GM21360 (cell line): ENCODE measurements around the gene PCSK4.
"Not testable (repeated sequence)": the region's sequence is repeated elsewhere in the genome, so short reads cannot be mapped to it uniquely, and the experiment has no call there.

Experiments
- ATAC-seq: cut with Tn5 transposase; IDR thresholded peaks from one replicate; pipeline ENCODE4 v1.9.1; 2021; ENCODE audit warnings: mild to moderate bottlenecking, moderate library complexity; ENCODE audit not compliant: unreplicated experiment

Gene PCSK4

DNA sequence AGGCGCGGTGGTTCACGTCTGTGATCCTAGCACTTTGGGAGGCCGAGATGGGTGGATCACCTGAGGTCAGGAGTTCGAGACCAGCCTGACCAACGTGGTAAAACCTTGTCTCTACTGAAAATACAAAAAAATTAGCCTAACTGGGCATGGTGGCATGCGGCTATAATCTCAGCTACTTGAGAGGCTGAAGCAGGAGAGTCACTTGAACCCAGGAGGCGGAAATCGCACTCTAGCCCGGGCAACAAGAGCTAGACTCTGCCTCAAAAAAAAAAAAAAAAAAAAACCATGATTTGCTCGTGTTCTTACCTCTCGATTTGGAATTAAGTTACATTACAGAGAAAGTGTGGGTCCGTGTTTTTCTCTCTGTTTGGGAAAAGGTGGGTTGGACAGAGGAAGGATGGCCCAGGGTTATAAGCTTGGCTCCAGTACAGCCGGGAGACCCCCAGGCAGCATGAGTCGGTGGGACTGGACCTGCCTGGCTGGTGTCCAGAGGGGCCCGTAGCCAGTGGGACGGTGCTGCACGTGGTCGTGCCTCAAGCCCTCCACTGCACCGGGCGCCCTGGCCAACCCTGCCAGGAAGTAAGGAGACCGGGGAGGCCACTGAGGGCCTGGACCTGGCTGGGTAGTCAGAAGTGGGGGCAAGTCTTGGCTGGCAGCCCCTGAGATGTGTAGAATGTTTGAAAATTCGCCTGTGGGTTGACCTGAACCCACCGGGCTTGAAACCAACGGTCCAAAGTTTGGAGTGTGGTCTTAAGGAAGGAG, 48.3 kb downstream of the PCSK4 start:
- no peak for ATAC-seq

DNA sequence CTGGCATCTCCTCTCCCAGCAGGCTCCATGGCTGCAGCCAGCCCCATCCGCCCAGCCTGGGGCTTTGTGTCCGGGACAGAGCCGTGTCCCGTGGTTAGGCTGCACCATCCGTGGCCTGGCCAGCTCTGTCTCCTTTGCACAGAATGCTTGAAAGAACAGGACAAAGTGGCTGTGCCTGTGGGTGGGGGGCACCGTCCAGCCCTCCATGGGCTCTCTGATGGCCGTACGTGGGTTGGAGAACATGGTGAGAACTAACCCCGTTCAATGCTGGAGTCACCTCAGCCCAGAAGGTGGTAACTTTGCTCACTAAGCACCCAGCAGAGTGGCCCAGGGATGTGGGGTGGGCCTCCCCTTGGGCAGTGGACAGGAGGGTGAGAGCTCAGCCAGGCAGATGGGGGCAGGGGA, 49.1 kb downstream of the PCSK4 start:
- ATAC-seq: no peak

DNA sequence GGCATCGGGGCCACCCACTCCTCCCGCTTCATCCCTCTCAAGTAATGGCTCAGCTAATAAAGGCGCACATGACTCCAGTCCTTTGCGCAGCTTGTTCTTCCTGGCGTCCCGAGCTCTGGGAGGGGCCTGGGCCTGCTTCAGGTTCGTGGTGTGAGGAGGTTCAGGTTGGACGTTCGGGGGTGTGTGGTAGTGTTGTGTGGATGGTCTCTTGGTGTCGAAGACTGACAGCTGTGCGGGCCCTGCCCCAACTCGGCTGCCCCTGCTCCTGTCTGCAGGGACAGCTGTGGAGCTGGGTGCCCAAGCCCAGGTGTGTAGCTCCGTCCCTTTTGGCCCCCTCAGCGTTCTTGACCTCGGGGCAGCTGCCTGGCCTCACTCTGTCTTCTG, 49.7 kb downstream of the PCSK4 start:
- ATAC-seq: no peak

DNA sequence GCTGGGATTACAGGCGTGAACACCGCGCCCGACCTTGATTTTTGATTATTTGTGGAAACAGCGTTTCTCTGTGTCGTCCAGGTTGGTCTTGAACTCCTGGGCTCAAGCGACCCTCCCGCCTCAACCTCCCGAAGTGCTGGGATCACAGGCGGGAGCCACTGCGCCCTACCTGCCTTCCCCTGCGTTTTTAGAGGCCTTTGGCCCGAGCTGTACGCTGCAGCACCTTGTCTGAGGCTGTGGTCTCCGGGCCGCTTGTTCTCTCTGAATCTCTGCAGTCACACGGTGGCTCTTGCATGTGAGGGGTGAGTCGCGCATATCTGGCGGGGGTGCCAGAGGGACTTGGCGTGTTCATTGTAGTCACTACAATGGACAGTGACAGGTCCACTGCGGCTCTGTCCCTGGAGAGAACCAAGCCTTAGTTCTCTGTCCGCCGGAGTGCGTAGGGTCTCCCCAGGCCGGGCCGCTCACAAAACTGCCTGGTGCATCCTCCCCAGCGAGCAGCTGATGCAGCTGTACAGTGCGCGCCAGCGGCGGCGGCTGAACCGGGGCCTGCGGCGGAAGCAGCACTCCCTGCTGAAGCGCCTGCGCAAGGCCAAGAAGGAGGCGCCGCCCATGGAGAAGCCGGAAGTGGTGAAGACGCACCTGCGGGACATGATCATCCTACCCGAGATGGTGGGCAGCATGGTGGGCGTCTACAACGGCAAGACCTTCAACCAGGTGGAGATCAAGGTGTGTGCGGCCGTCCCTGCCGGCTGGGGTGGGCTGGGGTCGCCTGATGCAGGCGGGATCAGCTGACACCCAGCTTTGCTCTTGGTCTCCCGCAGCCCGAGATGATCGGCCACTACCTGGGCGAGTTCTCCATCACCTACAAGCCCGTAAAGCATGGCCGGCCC, 50.4 kb downstream of the PCSK4 start:
- ATAC-seq: not testable (repeated sequence)

DNA sequence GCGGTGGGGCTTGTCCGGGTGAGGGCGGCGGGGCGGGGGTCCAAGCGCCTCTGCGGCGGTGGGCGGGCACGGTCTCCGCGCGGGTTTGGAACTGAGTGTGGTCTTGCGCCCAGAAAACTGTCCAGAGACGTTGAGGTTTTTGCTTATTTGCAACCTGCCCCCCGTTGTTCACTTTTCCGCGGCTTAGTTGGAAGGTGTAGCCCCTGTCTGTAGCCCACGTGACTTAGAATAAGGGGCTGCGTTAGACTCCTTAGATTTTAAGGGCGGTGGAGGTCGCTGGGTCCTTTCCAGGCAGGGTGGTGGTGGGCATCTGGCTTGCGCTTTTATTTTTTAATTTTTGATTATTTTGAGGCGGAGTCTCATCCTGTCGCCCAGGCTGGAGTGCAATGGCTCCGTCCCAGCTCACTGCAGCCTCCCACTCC, 51.2 kb downstream of the PCSK4 start:
- ATAC-seq: no peak

DNA sequence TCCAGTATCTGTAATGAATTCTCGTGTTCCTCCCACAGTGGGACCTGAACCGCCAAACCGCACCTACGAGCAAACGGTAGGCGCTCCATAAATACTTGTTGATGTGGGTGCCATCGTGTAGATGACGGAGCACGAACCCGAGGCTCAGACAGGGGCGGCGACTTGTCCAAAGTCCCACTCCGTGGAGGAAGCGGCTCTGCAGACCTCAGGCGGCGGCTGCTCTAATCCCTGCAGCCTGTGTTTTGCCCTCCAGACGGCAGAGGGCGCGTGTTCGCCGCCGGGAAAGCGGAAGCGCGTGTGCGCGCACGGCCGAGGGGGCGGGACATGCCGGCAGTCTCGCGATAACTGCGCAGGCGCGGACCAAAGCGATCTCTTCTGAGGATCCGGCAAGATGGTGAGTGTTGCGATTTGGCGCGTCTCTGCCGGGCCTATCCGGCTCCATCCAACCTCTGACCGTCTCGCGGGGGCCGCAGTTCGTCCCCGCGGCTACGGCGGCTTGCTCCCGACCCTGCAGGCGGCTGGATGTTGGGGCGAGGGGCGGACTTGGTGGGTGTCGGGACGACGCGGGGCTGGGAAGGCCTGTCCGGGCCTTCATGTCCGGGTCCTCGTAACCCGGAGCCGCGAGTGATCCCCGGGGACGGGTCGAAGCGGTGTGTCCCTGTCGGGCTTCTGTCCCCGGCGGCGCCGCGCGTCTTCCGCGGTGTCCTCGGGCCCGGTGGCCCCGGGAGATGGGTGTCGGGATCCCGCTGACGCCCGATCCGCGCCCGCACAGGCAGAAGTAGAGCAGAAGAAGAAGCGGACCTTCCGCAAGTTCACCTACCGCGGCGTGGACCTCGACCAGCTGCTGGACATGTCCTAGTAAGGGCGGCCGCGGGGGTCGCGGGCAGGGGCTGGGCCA, 51.9 kb downstream of the PCSK4 start, which contains the start of gene RPS15:
Gene RPS15, plus strand, starts transcription at position 362 of the 898 bp plus-strand sequence. Its CDS starts 30 bp downstream, at position 392.
- peak; percentile 84 for ATAC-seq

DNA sequence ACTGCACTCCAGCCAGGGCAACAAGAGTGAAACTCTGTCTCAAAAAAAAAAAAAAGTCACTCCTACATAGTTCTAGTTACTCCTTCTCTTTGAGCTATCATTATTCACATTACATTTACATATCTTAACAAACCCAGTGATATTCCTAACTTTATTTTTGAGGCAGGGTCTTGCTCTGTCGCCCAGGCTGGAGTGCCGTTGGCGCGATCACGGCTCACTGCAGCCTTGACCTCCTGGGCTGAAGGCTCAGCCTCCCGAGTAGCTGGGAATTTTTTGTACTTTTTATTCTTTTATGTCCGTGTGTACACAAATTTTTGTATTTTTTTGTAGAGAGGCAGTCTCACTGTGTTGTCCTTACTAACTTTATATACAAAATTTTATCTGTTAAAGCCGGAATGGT, 52.5 kb downstream of the PCSK4 start:
- no peak for ATAC-seq

DNA sequence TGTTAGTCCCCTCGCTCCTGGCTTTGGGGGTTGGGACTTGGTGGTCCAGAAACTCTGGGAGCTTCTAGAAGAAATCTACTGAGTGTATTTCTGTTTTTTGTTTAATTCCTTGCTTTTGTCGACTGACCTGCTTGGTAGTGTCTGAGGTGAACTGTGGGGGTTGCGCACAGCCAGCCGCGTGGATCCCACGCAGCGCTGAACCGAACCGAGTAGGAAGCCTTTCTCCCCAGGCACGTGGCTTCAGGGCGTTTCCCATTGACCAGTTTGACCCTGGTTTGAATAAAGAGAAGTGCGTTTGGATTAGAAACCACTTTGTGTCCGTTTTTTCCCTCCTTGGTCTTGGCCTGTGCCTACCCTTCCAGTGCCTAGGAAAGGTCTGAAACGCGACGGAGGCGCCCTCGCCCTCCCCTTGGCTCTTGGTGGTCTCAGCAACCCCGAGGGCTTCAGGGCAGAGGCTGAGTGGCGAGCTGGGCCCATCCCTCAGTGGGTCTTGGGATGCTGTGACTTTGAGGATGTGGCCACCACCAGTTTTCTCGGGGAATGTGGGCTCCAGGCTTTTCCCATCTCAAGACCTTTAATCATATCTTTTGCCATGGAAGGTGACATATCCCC, 54.7 kb downstream of the PCSK4 start:
- no peak for ATAC-seq

DNA sequence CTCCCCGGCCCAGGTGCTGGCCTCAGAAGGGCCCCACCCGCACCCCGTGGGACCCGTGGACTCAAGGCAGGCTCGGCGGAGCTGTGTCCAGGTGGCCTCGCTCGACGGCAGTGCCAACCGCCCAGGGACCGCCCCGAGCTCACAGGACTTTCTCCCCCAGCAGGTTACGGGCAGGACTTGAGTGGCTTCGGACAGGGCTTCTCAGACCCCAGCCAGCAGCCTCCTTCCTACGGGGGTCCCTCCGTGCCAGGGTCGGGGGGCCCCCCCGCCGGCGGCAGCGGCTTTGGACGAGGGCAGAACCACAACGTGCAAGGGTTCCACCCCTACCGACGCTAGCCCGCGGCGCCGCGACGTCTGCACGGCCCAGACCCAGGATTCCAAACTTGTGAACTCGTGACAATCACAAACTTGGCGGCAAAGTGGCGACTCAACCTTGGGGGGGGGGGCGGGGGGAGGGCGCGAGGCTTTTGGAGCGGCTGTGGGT, 55.5 kb downstream of the PCSK4 start:
- ATAC-seq: no peak

DNA sequence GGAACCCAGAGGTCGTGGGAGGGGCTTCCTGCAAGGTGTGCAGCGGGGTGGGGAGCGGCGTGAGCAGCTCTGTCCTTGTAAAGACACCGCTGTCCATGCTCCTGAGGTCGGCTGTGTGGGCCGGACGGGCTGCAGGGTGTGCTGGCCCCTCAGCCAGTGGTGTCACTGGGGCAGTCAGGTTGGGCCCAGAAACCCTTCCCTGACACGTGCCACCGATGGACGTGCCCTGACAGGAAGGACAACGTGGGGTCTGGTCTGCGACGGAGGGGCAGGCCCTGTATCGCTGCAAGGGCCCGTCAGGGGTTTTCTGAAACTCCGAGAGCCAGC, 56.1 kb downstream of the PCSK4 start:
- ATAC-seq: no peak

DNA sequence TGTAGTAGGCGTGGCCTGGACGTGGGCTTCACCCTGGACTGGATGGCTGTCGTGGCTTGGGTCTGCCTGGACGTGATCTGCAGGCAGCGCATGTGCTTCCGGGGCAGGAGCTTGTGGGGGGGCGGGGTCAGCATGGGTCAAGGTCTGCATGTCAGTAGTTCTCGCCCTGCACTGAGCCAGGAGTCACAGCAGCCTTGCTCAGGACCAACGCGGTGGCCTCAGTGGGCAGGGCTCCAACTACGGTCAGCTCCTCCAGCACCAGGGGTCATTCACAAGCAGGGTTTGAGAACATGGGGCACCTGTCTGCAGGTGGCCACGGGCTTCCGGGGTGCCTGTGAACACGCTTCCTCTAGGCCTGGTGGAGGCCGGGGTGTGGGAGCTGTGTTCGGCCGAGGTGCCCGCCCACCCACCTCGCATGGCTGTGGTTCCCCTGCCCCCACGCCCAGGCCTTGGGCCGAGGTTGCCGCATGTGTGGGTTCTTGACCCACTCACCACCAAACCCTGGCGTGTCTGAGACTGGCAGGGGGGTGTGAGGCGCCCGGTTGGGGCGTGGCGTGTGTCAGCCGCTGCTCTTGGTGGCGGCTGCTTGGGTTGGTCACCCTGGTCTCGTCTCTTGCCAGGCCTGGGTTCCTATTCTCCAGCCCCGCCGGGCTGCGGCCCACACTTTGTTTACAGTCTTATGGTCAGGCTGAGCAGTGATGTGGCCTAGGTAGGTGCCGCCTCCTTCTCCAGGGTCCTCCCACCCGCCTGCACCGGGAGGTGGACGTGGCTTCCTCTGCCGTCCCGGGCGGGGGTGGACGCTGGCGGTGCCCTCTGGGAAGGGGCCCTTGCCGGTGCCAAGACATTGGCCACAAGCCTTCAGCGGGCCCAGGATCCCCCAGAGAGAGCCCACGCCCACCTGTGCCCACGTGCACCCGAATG, 56.8 kb downstream of the PCSK4 start:
- no peak for ATAC-seq

DNA sequence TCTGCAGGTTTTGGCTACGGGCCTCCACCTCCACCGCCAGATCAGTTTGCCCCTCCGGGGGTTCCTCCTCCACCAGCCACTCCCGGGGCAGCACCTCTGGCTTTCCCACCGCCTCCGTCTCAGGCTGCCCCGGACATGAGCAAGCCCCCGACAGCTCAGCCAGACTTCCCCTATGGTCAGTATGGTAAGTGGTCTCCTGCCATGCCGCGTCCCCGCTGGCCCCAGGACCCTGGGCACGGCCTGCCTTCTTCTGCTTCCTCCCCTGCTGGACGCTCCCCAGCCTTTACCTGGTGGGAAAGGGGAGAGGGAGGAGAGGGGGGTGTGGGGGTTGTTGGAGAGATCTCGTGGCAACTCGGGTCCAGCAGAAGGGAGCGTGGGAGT, 57.7 kb downstream of the PCSK4 start:
- ATAC-seq: no peak

DNA sequence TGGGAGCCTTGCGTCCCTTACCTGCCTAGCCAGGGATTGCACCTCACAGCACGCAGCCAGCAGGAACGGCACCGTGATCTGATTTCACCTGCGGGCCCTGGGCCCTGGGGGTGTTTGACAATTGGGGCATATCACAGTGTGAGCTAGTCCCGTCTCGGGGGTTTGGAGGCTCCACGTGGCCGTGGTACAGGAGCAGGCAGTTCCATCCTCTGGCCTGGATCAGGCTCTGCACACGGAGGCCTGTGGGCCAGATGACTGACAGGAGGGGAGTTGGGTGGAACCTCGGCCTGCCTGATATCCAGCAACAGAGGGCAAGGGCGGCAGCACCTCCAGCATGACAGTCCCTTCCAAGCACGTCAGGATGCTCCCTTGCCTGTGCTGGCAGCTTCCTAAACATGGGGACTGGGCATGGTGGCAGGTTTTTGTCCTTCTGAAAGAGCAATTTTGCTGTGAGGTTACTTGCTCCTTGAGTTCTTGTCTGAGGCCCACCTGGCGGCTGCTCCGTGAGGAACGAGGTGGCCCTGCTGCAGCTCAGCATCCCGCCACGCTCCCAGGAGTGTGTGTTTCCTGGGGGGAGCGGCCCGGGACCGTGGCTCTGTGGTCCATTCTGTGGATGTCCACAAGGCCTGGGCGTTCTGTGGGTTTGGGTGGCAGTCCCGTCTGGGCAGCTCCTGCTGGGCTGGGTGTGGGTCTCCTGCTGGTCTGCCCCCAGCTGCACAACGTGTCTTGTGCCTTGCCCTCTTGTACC, 58.2 kb downstream of the PCSK4 start:
- no peak for ATAC-seq
